Kidney (tissue), 14 donors: ENCODE results near the gene STXBP6. TPM values are rescaled to one million over a fixed set of nuclear protein-coding genes. Genes with fewer than 3 reads are reported as not detected.

Source experiments
- DNase-seq, 5 donors: peaks; one replicate each; pipeline ENCODE4 v3.0.0-alpha.2; 2013 to 2020
- FAIRE-seq: peaks from 2 replicates; lab custom pipeline; 2012; peaks lifted over from hg19 to GRCh38; lab: Jason Lieb, UNC
- H3K27ac ChIP-seq, 2 donors: one replicate each; pipeline ENCODE4 v1.7.0; 2013; ENCODE audit warnings: low read depth in 2 of 2, low read length in 2 of 2, inconsistent platforms in 1 of 2
- H3K27me3 ChIP-seq: one replicate; pipeline ENCODE4 v1.7.1; 2013; ENCODE audit warnings: low read length, inconsistent platforms; ENCODE audit not compliant: control insufficient read depth, insufficient read depth
- H3K36me3 ChIP-seq, 3 donors: one replicate each; pipeline versions ENCODE4 v1.7.0 to v1.7.1; 2013; ENCODE audit warnings: low read length in 3 of 3, control low read depth in 1 of 3, inconsistent platforms in 1 of 3; ENCODE audit not compliant: insufficient read depth in 3 of 3, control insufficient read depth in 2 of 3
- H3K4me1 ChIP-seq, 3 donors: one replicate each; pipeline versions ENCODE4 v1.7.0 to v1.7.1; 2013; ENCODE audit warnings: low read length in 3 of 3, inconsistent platforms in 1 of 3, low read depth in 1 of 3; ENCODE audit not compliant: control insufficient read depth in 2 of 3, insufficient read depth in 2 of 3
- H3K4me3 ChIP-seq, 3 donors: one replicate each; pipeline versions ENCODE4 v1.7.0 to v1.8.1; 2013; ENCODE audit warnings: low read length in 3 of 3, control low read depth in 1 of 3, inconsistent platforms in 1 of 3
- H3K9ac ChIP-seq, 3 donors: one replicate each; pipeline versions ENCODE4 v1.7.0 to v1.7.1; 2013; ENCODE audit warnings: low read length in 3 of 3, control low read depth in 1 of 3, inconsistent platforms in 1 of 3
- H3K9me3 ChIP-seq, 3 donors: one replicate each; pipeline versions ENCODE4 v1.7.0 to v1.7.1; 2013; ENCODE audit warnings: low read length in 3 of 3, control low read depth in 1 of 3, inconsistent platforms in 1 of 3; ENCODE audit not compliant: control insufficient read depth in 2 of 3, insufficient read depth in 1 of 3
- intact Hi-C: fragments of 100-400 bp; cut with DNase I; formaldehyde crosslinking; loops from one replicate; pipeline ENCODE4 v1.11.1; 2022
- polyA plus RNA-seq: library from polyadenylated mRNA; stranded (reverse); fragments of 350-450 nt; fragmentation: Illumina TruSeq; extraction: RNeasy Lipid Tissue Mini Kit (QIAGEN cat#74804); gene quantifications from one replicate; pipeline ENCODE4 v1.2.3, GENCODE V29; 2014; ENCODE audit warnings: low read depth, low replicate concordance; ENCODE audit not compliant: insufficient read depth
- total RNA-seq: library from RNA; stranded (reverse); fragmentation: NEBNext Ultra II Directional; extraction: Animal tissue kit (Norgen Biotek cat#: 25700); gene quantifications from one replicate; pipeline ENCODE4 v1.2.1, GENCODE V29; 2021
- TF ChIP-seq, protein P1 (sequence below): IDR thresholded peaks from 3 replicates; pipeline ENCODE4 v1.5.1; 2012; ENCODE audit warnings: mild to moderate bottlenecking, moderate library complexity, borderline replicate concordance; ENCODE audit not compliant: insufficient read depth; ENCODE audit errors: extremely low read depth
- donor health status: control.
- donor health status: control.
- donor health status: control.
- donor health status: control.
- donor health status: control.
- donor health status: DM: yes; HTN: yes; CAD: no.
- donor health status: Normal renal cell carcinoma (clear cell type).

The STXBP6 gene
- total and polyA plus RNA-seq, 2 donors from 2014 or later: 2.8 to 3.9 TPM

DNA sequence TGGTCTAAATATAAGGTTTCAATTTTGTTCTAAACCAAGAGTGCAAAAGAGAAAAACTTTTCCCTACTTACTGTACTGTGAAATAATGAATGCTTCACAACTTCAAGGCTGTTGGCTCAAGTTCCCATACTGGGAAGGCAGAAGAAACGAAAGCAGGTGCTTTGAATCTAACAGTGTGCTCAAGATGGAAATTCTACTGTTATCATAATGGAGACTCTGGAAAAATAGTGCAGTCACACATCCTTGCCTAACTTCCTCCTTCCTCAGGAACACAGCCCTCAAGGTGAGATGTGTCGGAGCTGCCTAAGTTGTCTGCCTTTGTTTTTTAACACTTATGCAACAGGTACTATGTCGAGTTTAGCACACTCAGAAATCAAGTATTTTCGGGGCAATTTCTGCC is 131.1 kb downstream of the STXBP6 start:
- no peaks in the 10 kb centered on the region for H3K27me3 ChIP-seq
- FAIRE-seq: no peak
- no peak for DNase-seq
- H3K36me3 ChIP-seq: no peaks in the 10 kb centered on the region
- intact Hi-C loops: no loop called here
- H3K9ac ChIP-seq: no peak overlapping the region
- H3K27ac ChIP-seq: no peak overlapping the region
- TF ChIP-seq, protein P1, sequence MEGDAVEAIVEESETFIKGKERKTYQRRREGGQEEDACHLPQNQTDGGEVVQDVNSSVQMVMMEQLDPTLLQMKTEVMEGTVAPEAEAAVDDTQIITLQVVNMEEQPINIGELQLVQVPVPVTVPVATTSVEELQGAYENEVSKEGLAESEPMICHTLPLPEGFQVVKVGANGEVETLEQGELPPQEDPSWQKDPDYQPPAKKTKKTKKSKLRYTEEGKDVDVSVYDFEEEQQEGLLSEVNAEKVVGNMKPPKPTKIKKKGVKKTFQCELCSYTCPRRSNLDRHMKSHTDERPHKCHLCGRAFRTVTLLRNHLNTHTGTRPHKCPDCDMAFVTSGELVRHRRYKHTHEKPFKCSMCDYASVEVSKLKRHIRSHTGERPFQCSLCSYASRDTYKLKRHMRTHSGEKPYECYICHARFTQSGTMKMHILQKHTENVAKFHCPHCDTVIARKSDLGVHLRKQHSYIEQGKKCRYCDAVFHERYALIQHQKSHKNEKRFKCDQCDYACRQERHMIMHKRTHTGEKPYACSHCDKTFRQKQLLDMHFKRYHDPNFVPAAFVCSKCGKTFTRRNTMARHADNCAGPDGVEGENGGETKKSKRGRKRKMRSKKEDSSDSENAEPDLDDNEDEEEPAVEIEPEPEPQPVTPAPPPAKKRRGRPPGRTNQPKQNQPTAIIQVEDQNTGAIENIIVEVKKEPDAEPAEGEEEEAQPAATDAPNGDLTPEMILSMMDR: no peak
- no peaks in the 10 kb centered on the region for H3K9me3 ChIP-seq
- no peak overlapping the region for H3K4me3 ChIP-seq
- no peaks in the 10 kb centered on the region for H3K4me1 ChIP-seq

DNA sequence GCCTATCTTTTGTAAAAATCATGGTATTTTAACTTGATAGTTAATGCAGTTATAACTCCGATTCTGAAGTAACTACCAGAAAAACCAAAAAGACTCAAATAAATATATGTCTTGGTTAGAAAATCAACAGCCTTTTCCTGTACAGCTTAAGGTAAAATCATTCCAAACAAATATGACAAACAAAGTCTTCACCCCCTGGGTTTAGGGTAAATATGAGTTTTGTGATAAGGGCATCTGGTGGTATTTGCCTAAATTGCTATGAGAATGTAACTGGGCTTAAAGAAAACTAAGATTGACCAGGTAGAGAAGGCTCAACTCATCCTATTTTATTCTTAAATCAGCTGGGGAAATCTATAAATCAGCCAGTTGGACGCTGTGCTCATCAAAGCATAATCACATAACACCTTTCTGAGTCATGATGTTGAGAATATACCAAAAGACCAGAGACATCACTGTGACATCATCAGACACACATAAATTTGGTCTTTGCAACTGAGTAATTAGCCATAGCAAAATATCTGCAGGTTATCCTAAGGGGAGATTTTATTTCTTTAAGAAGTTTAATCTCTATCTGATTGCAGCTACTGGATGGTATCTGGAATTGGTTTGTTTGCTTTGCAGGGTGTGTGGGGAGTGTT is 133.9 kb downstream of the STXBP6 start:
- intact Hi-C loops: no loop called here
- Histone ChIP-seq H3K9ac (no peak overlapping the region), H3K27ac (no peak overlapping the region), H3K4me1 (no peaks in the 10 kb centered on the region), H3K36me3 (no peaks in the 10 kb centered on the region), H3K27me3 (no peaks in the 10 kb centered on the region), H3K4me3 (no peak overlapping the region), H3K9me3 (no peaks in the 10 kb centered on the region)
- no peak for DNase-seq
- TF ChIP-seq, protein P1: no peak
- no peak for FAIRE-seq

DNA sequence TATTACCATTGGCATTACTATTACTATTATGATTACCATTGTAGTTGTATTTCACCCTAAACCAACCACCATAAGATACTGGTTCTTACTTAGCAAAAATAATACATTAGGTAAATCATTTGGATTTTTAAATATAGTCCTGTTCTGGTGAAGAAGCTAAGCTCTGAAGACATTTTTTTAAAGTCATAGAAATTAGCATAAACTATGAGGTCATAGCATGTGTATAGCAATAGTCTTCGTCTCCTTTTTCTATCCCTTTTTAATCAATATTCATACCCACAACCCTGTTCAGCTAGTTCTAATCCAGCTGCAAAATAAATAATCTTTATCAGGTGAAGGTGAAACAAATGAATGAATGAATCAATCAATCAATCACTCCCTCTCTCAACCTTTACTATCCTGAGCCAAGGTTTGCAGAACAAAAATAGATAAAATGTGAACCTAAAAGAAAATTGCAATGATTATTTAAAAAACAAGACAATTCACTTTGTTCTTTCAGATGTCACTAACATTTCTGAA is 134.5 kb downstream of the STXBP6 start:
- Histone ChIP-seq H3K36me3 (no peaks in the 10 kb centered on the region), H3K27me3 (no peaks in the 10 kb centered on the region), H3K4me1 (no peaks in the 10 kb centered on the region), H3K27ac (no peak overlapping the region), H3K9ac (no peak overlapping the region), H3K4me3 (no peak overlapping the region), H3K9me3 (no peaks in the 10 kb centered on the region)
- TF ChIP-seq, protein P1: no peak
- intact Hi-C loops: no loop called here
- DNase-seq (no peak), FAIRE-seq (no peak)
